ENCODE data around the gene FOSL2. TPM values are rescaled to one million over a fixed set of nuclear protein-coding genes. Genes with fewer than 3 reads are reported as not detected.

FOSL2 gene
- total RNA-seq, 1 experiment from 2014 or later, result 0.30 TPM

- Histone ChIP-seq H3K4me1 (ENCODE audit: low read length) (no peaks in the 10 kb centered on the region), H3K9me2 (replicated peaks; ENCODE audit: insufficient read depth, low read length) (no peaks in the 10 kb centered on the region), H3K79me2 (ENCODE audit: low read length) (no peaks in the 10 kb centered on the region), H2AFZ (ENCODE audit: low read length) (no peak overlapping the region), H3K27ac (ENCODE audit: low read length) (no peak overlapping the region), H4K20me1 (ENCODE audit: insufficient read depth, low read depth, low read length) (no peaks in the 10 kb centered on the region), H3K27me3 (ENCODE audit: low read length) (no peaks in the 10 kb centered on the region), H3K36me3 (ENCODE audit: insufficient read depth, low read length) (no peaks in the 10 kb centered on the region), H3K4me3 (ENCODE audit: low read length) (no peak overlapping the region), H3K9me3 (ENCODE audit: low read length) (no peaks in the 10 kb centered on the region), H3K9ac (ENCODE audit: low read length) (no peak overlapping the region), H3K4me2 (ENCODE audit: low read depth, low read length, poor library complexity, severe bottlenecking) (no peak overlapping the region)
- no peak for DNase-seq
Observed at GRCh38 chr2:28399289-28399688, 6.6 kb downstream of the FOSL2 start.

- no peaks in the 10 kb centered on the region for H3K79me2 ChIP-seq (ENCODE audit: low read length)
- no peak overlapping the region for H3K4me2 ChIP-seq (ENCODE audit: low read depth, low read length, poor library complexity, severe bottlenecking)
- H3K4me3 ChIP-seq (ENCODE audit: low read length), result no peak overlapping the region
- no peaks in the 10 kb centered on the region for H3K4me1 ChIP-seq (ENCODE audit: low read length)
- DNase-seq, result no peak
- H4K20me1 ChIP-seq (ENCODE audit: insufficient read depth, low read depth, low read length), result no peaks in the 10 kb centered on the region
- H3K9me3 ChIP-seq (ENCODE audit: low read length), result no peaks in the 10 kb centered on the region
- no peaks in the 10 kb centered on the region for H3K9me2 ChIP-seq (replicated peaks; ENCODE audit: insufficient read depth, low read length)
- no peak overlapping the region for H3K9ac ChIP-seq (ENCODE audit: low read length)
- no peak overlapping the region for H2AFZ ChIP-seq (ENCODE audit: low read length)
- H3K27ac ChIP-seq (ENCODE audit: low read length), result no peak overlapping the region
- H3K36me3 ChIP-seq (ENCODE audit: insufficient read depth, low read length), result no peaks in the 10 kb centered on the region
- no peaks in the 10 kb centered on the region for H3K27me3 ChIP-seq (ENCODE audit: low read length)
Observed at GRCh38 chr2:28399956-28400355, 7.3 kb downstream of the FOSL2 start.

- no peaks in the 10 kb centered on the region for H3K4me1 ChIP-seq (ENCODE audit: low read length)
- H3K9me2 ChIP-seq (replicated peaks; ENCODE audit: insufficient read depth, low read length), result no peaks in the 10 kb centered on the region
- no peak overlapping the region for H3K27ac ChIP-seq (ENCODE audit: low read length)
- H3K36me3 ChIP-seq (ENCODE audit: insufficient read depth, low read length), result no peaks in the 10 kb centered on the region
- no peak overlapping the region for H3K4me3 ChIP-seq (ENCODE audit: low read length)
- no peaks in the 10 kb centered on the region for H4K20me1 ChIP-seq (ENCODE audit: insufficient read depth, low read depth, low read length)
- no peak overlapping the region for H3K9ac ChIP-seq (ENCODE audit: low read length)
- no peaks in the 10 kb centered on the region for H3K9me3 ChIP-seq (ENCODE audit: low read length)
- DNase-seq, result no peak
- no peaks in the 10 kb centered on the region for H3K79me2 ChIP-seq (ENCODE audit: low read length)
- H2AFZ ChIP-seq (ENCODE audit: low read length), result no peak overlapping the region
- H3K27me3 ChIP-seq (ENCODE audit: low read length), result no peaks in the 10 kb centered on the region
- H3K4me2 ChIP-seq (ENCODE audit: low read depth, low read length, poor library complexity, severe bottlenecking), result no peak overlapping the region
Observed at GRCh38 chr2:28400419-28400818, 7.8 kb downstream of the FOSL2 start.

- Histone ChIP-seq H3K27me3 (ENCODE audit: low read length) (no peaks in the 10 kb centered on the region), H4K20me1 (ENCODE audit: insufficient read depth, low read depth, low read length) (no peaks in the 10 kb centered on the region), H3K27ac (ENCODE audit: low read length) (no peak overlapping the region), H3K9me3 (ENCODE audit: low read length) (no peaks in the 10 kb centered on the region), H3K9me2 (replicated peaks; ENCODE audit: insufficient read depth, low read length) (no peaks in the 10 kb centered on the region), H3K4me2 (ENCODE audit: low read depth, low read length, poor library complexity, severe bottlenecking) (no peak overlapping the region), H3K4me3 (ENCODE audit: low read length) (no peak overlapping the region), H3K79me2 (ENCODE audit: low read length) (no peaks in the 10 kb centered on the region), H3K9ac (ENCODE audit: low read length) (no peak overlapping the region), H3K36me3 (ENCODE audit: insufficient read depth, low read length) (no peaks in the 10 kb centered on the region), H3K4me1 (ENCODE audit: low read length) (no peaks in the 10 kb centered on the region), H2AFZ (ENCODE audit: low read length) (no peak overlapping the region)
- DNase-seq, result no peak
Observed at GRCh38 chr2:28400921-28401320, 8.3 kb downstream of the FOSL2 start.

- Histone ChIP-seq H3K27me3 (ENCODE audit: low read length) (no peaks in the 10 kb centered on the region), H2AFZ (ENCODE audit: low read length) (no peak overlapping the region), H3K79me2 (ENCODE audit: low read length) (no peaks in the 10 kb centered on the region), H3K9me2 (replicated peaks; ENCODE audit: insufficient read depth, low read length) (no peaks in the 10 kb centered on the region), H3K9ac (ENCODE audit: low read length) (no peak overlapping the region), H3K4me1 (ENCODE audit: low read length) (no peaks in the 10 kb centered on the region), H3K36me3 (ENCODE audit: insufficient read depth, low read length) (no peaks in the 10 kb centered on the region), H3K4me3 (ENCODE audit: low read length) (no peak overlapping the region), H3K27ac (ENCODE audit: low read length) (no peak overlapping the region), H3K4me2 (ENCODE audit: low read depth, low read length, poor library complexity, severe bottlenecking) (no peak overlapping the region), H4K20me1 (ENCODE audit: insufficient read depth, low read depth, low read length) (no peaks in the 10 kb centered on the region), H3K9me3 (ENCODE audit: low read length) (no peaks in the 10 kb centered on the region)
- DNase-seq, result no peak
Observed at GRCh38 chr2:28401411-28401810, 8.8 kb downstream of the FOSL2 start.

GRCh38 chr2:28401948-28402550 is 9.4 kb downstream of the FOSL2 start:
- H3K79me2 ChIP-seq (ENCODE audit: low read length), result no peaks in the 10 kb centered on the region

GRCh38 chr2:28403370-28403956 is 10.8 kb downstream of the FOSL2 start:
- Histone ChIP-seq H2AFZ (ENCODE audit: low read length) (no peak overlapping the region), H3K9me2 (replicated peaks; ENCODE audit: insufficient read depth, low read length) (no peaks in the 10 kb centered on the region), H3K27ac (ENCODE audit: low read length) (no peak overlapping the region), H3K36me3 (ENCODE audit: insufficient read depth, low read length) (no peaks in the 10 kb centered on the region), H3K4me1 (ENCODE audit: low read length) (no peaks in the 10 kb centered on the region), H3K4me3 (ENCODE audit: low read length) (no peak overlapping the region), H3K9me3 (ENCODE audit: low read length) (no peaks in the 10 kb centered on the region), H4K20me1 (ENCODE audit: insufficient read depth, low read depth, low read length) (no peaks in the 10 kb centered on the region), H3K27me3 (ENCODE audit: low read length) (no peaks in the 10 kb centered on the region), H3K9ac (ENCODE audit: low read length) (no peak overlapping the region), H3K79me2 (ENCODE audit: low read length) (no peaks in the 10 kb centered on the region), H3K4me2 (ENCODE audit: low read depth, low read length, poor library complexity, severe bottlenecking) (no peak overlapping the region)
- DNase-seq, result no peak

More at GRCh38 chr2:28401948-28402550, 9.4 kb downstream of the FOSL2 start:
- no peak for DNase-seq
- Histone ChIP-seq H3K4me1 (ENCODE audit: low read length) (no peaks in the 10 kb centered on the region), H3K4me3 (ENCODE audit: low read length) (no peak overlapping the region), H3K27me3 (ENCODE audit: low read length) (no peaks in the 10 kb centered on the region), H3K9me3 (ENCODE audit: low read length) (no peaks in the 10 kb centered on the region), H2AFZ (ENCODE audit: low read length) (no peak overlapping the region), H3K36me3 (ENCODE audit: insufficient read depth, low read length) (no peaks in the 10 kb centered on the region), H3K9ac (ENCODE audit: low read length) (no peak overlapping the region), H3K4me2 (ENCODE audit: low read depth, low read length, poor library complexity, severe bottlenecking) (no peak overlapping the region), H3K27ac (ENCODE audit: low read length) (no peak overlapping the region), H4K20me1 (ENCODE audit: insufficient read depth, low read depth, low read length) (no peaks in the 10 kb centered on the region), H3K9me2 (replicated peaks; ENCODE audit: insufficient read depth, low read length) (no peaks in the 10 kb centered on the region)

GRCh38 chr2:28404086-28404485 is 11.4 kb downstream of the FOSL2 start:
- H3K27me3 ChIP-seq (ENCODE audit: low read length), result no peaks in the 10 kb centered on the region
- H3K9me2 ChIP-seq (replicated peaks; ENCODE audit: insufficient read depth, low read length), result no peaks in the 10 kb centered on the region
- H2AFZ ChIP-seq (ENCODE audit: low read length), result no peak overlapping the region
- no peak for DNase-seq
- no peaks in the 10 kb centered on the region for H4K20me1 ChIP-seq (ENCODE audit: insufficient read depth, low read depth, low read length)
- no peaks in the 10 kb centered on the region for H3K4me1 ChIP-seq (ENCODE audit: low read length)
- no peak overlapping the region for H3K27ac ChIP-seq (ENCODE audit: low read length)
- H3K79me2 ChIP-seq (ENCODE audit: low read length), result no peaks in the 10 kb centered on the region
- H3K36me3 ChIP-seq (ENCODE audit: insufficient read depth, low read length), result no peaks in the 10 kb centered on the region
- H3K9me3 ChIP-seq (ENCODE audit: low read length), result no peaks in the 10 kb centered on the region
- H3K4me2 ChIP-seq (ENCODE audit: low read depth, low read length, poor library complexity, severe bottlenecking), result no peak overlapping the region
- no peak overlapping the region for H3K9ac ChIP-seq (ENCODE audit: low read length)
- no peak overlapping the region for H3K4me3 ChIP-seq (ENCODE audit: low read length)
